ENCODE measurements around the gene DAZ1.
"Not testable (repeated sequence)": the region's sequence is repeated elsewhere in the genome, so short reads cannot be mapped to it uniquely, and the experiment has no call there.

Gene DAZ1

DNA sequence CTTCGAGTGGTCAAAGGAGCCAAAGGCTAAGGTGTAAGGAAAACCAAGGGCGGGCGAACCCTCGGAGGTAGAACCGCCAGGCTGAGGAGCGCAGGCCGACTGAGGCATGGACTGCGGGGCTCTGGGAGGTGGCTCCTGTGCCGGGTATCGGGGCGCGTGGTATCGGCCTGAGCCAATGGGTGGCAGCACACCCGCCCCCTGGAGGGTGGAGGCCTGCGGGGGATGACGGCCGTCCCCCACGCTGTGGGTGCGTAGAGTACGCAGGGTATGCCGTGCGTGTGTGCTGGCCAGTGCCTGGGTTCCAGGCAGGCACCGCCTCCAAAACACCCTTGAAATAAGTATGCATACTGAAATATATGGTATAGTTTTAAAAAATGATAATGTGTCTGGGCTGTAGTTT is at the start of gene DAZ1:
Gene DAZ1 (minus strand): TSS at position 101 of the 400 bp plus-strand sequence. CDS start 208 bp downstream, outside the sequence.
- not testable (repeated sequence) for DNase-seq

DNA sequence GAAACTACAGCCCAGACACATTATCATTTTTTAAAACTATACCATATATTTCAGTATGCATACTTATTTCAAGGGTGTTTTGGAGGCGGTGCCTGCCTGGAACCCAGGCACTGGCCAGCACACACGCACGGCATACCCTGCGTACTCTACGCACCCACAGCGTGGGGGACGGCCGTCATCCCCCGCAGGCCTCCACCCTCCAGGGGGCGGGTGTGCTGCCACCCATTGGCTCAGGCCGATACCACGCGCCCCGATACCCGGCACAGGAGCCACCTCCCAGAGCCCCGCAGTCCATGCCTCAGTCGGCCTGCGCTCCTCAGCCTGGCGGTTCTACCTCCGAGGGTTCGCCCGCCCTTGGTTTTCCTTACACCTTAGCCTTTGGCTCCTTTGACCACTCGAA is 20.4 kb upstream of the DAZ1 start, which contains the start of gene DAZ2:
Gene DAZ2 (plus strand): TSS at position 301 of the 400 bp plus-strand sequence. CDS start 208 bp downstream, outside the sequence.
- DNase-seq = not testable (repeated sequence)

GRCh38 chrY:23210681-23211080 is 11.9 kb upstream of the DAZ1 start:
- not testable (repeated sequence) for DNase-seq

DNA sequence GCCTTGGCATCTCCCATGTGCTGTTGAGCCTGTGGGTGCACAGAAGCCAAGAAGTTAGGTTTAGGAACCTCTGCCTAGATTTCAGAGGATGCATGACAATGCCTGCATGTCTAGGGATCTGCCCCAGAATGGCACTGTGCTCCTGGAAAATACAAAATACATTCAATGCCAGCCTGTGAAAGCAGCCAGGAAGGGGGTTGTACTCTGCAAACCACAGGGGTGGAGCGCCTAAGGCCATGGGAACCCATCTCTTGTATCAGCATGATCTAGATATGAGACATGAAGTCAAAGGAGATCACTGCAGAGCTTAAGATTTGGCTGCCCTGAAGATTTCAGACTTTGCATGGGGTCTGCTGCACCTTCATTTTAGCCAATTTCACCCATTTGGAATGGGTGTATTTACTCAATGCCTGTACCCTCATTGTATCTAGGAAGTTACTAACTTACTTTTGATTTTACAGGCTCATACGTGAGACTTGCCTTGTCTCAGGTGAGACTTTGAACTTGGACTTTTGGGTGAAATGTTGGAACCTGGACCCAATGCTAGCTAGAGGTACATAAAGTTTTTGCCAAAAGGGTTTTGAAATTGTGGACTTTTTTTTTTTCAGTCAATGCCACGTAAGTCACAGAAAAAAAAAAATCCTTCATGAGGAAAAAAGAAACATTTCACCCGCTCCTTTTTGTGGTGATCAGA is 11.1 kb upstream of the DAZ1 start:
- not testable (repeated sequence) for DNase-seq

DNA sequence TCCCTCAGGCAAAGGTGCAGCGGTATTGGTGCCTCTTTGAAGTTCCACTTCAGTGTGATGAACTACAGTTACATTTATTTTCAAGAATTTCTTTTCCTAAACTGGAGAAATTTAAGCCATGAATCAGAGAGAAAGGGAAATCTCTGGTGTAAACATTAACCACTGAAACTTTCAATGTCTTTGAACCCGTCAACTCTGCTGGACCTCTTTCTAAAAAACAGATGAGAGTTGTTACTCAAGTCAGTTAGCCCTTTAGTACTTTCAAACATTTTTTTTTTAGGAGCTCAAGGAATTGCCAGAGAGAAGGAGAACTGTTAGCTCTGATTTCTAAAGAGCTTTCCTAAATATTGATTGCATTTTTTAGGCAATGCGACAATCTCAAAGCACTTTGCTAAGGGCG is 8.6 kb upstream of the DAZ1 start:
- not testable (repeated sequence) for DNase-seq

Data from NCI-H1417 treated with DMSO at 0.1 percent for 48 hours (cell line).